ENCODE results near the gene KLHDC4.

DNA sequence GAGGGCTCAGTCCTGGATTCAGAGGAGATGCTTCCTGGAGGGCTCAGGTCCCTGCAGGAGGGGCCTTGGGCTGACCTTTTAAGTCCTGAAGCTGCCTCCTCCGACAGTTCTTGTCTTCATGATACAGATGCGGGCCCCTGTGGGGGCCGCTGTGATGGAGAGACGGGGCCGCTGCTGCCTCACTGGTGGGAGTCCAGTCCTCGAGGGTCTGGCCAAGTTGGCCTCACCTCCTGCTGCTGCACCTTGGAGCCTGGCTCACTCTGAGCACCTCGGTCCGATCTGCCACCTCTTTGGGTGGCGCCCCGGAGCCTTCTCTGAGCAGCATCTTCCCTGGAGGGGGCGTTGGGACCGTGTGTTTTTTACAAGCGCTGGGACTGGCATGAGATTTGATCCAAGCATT is 79.1 kb downstream of the KLHDC4 start:
- no peak for TF ChIP-seq POLR2AphosphoS5 (IDR thresholded peaks at IDR 0.05; ENCODE audit: low read depth, low read length)
- no peak for TF ChIP-seq POLR2A (IDR thresholded peaks at IDR 0.05; ENCODE audit: low read depth, low read length)

Measured in GM12891 (cell line).